PFSK-1 (cell line): ENCODE measurements around the gene ZFPM1.

Experiments used
- POLR2AphosphoS5 ChIP-seq: IDR thresholded peaks from 2 replicates; pipeline ENCODE4 v1.6.1; 2012; ENCODE audit warnings: low read depth, mild to moderate bottlenecking, control low read depth, low read length, moderate library complexity
- SIN3A ChIP-seq: IDR thresholded peaks from 2 replicates; pipeline ENCODE4 v1.6.1; 2012; ENCODE audit warnings: mild to moderate bottlenecking, low read length, moderate library complexity, borderline replicate concordance; ENCODE audit not compliant: insufficient read depth
- TAF1 ChIP-seq: IDR thresholded peaks from 2 replicates; pipeline ENCODE4 v1.6.1; 2012; ENCODE audit warnings: low read length, control low read depth, borderline replicate concordance; ENCODE audit not compliant: insufficient read depth
- TF ChIP-seq, protein P1 (sequence below), 2 experiments: IDR thresholded peaks; 2 replicates each; pipeline versions ENCODE4 v1.6.1 to v1.8.0; 2011 to 2012; ENCODE audit warnings: low read depth in 2 of 2, low read length in 2 of 2, control low read depth in 1 of 2, inconsistent platforms in 1 of 2, mild to moderate bottlenecking in 1 of 2, moderate library complexity in 1 of 2; ENCODE audit not compliant: insufficient read depth in 1 of 2

DNA sequence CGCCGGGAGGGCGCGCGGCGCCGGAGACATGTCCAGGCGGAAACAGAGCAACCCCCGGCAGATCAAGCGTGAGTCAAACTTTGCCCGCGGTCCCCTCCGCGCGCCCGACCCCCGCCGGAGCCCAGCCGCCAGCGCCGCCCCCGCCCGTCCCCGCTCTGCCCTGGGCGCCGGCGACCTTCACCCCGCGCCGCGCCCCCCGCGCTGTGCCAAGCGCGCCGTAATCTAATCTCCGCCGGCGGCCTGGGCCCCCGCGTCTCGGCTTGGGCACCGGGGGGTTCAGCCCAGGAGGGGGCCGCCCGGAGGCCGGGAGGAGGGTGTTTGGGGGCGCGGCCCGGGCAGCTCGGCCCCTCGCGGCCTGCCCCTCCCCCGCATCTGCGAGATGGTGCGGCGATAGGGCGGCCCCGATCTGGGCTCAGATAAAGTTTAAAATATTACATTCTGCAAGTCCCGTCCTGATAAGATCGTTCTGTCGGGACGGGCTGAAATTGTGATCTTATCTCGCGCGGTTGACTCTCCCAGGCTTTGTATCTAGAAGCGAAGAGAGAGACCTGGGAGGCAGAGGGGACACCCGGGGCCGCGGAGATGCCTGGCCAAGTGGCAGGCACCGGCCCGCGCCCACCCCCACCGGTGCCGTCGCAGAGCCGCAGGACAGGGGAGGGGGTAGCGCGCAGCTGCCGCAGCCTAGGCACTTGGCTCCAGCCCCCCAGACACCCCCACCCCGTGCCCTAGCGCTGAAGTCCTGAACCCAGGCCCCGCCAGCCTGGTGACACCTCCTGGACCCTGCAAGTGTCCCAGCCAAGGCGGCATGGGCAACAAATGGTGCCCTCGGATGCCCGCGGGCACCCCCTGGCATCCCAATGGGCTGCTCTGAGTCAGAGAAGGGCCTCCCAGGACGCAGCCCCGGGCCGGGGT lies 787 bp downstream of the ZFPM1 start:
- TF ChIP-seq TAF1, result no peak
- TF ChIP-seq POLR2AphosphoS5, result no peak
- TF ChIP-seq, protein P1, sequence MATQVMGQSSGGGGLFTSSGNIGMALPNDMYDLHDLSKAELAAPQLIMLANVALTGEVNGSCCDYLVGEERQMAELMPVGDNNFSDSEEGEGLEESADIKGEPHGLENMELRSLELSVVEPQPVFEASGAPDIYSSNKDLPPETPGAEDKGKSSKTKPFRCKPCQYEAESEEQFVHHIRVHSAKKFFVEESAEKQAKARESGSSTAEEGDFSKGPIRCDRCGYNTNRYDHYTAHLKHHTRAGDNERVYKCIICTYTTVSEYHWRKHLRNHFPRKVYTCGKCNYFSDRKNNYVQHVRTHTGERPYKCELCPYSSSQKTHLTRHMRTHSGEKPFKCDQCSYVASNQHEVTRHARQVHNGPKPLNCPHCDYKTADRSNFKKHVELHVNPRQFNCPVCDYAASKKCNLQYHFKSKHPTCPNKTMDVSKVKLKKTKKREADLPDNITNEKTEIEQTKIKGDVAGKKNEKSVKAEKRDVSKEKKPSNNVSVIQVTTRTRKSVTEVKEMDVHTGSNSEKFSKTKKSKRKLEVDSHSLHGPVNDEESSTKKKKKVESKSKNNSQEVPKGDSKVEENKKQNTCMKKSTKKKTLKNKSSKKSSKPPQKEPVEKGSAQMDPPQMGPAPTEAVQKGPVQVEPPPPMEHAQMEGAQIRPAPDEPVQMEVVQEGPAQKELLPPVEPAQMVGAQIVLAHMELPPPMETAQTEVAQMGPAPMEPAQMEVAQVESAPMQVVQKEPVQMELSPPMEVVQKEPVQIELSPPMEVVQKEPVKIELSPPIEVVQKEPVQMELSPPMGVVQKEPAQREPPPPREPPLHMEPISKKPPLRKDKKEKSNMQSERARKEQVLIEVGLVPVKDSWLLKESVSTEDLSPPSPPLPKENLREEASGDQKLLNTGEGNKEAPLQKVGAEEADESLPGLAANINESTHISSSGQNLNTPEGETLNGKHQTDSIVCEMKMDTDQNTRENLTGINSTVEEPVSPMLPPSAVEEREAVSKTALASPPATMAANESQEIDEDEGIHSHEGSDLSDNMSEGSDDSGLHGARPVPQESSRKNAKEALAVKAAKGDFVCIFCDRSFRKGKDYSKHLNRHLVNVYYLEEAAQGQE (IDR thresholded peaks at IDR 0.05; ENCODE audit: insufficient read depth in 1 of 2, low read depth in 2 of 2, low read length in 2 of 2), result no peak
- no peak for TF ChIP-seq SIN3A
